Measurements from ENCODE around the gene POMZP3.
"Not testable (repeated sequence)": the region's sequence is repeated elsewhere in the genome, so short reads cannot be mapped to it uniquely, and the experiment has no call there.

GRCh38 chr7:76675783-76676182, 48.7 kb upstream of the POMZP3 start:
- not testable (repeated sequence) for TF ChIP-seq CTCF, POLR2AphosphoS5 (IDR thresholded peaks at IDR 0.05)

Data from transverse colon (tissue), 4 donors.